GM21526 (cell line): Measurements from ENCODE around the gene WNT1.

Experiments used
- ATAC-seq: cut with Tn5 transposase; IDR thresholded peaks from one replicate; pipeline ENCODE4 v1.9.1; 2021; ENCODE audit warnings: moderate library complexity; ENCODE audit not compliant: unreplicated experiment, low FRiP score

WNT1 gene

GRCh38 chr12:48979602-48980388 is 1.7 kb downstream of the WNT1 start:
- no peak for ATAC-seq

- no peak for ATAC-seq
Measured at GRCh38 chr12:48980389-48980952, 2.3 kb downstream of the WNT1 start.

GRCh38 chr12:48980953-48981756 is 3.0 kb downstream of the WNT1 start:
- no peak for ATAC-seq

- no peak for ATAC-seq
Measured at GRCh38 chr12:48981757-48982157, 3.6 kb downstream of the WNT1 start.

- ATAC-seq = no peak
Measured at GRCh38 chr12:48982397-48983080, 4.4 kb downstream of the WNT1 start.

- ATAC-seq = no peak
Measured at GRCh38 chr12:48985475-48985897, 7.4 kb downstream of the WNT1 start.

- no peak for ATAC-seq
Measured at GRCh38 chr12:48985901-48986300, 7.8 kb downstream of the WNT1 start.

GRCh38 chr12:48986720-48987291 is 8.7 kb downstream of the WNT1 start:
- no peak for ATAC-seq

- no peak for ATAC-seq
Measured at GRCh38 chr12:48988030-48988649, 10.0 kb downstream of the WNT1 start.

- no peak for ATAC-seq
Measured at GRCh38 chr12:48990552-48990951, 12.4 kb downstream of the WNT1 start.

- no peak for ATAC-seq
Measured at GRCh38 chr12:48991247-48992050, 13.3 kb downstream of the WNT1 start.

- no peak for ATAC-seq
Measured at GRCh38 chr12:48993787-48994186, 15.7 kb downstream of the WNT1 start.

- no peak for ATAC-seq
Measured at GRCh38 chr12:48994224-48995085, 16.3 kb downstream of the WNT1 start.

- no peak for ATAC-seq
Measured at GRCh38 chr12:48995086-48995879, 17.2 kb downstream of the WNT1 start.

- ATAC-seq = no peak
Measured at GRCh38 chr12:48996794-48997718, 18.9 kb downstream of the WNT1 start.

GRCh38 chr12:48997719-48998496 is 19.8 kb downstream of the WNT1 start:
- no peak for ATAC-seq
